Neural progenitor cell (in vitro differentiated cells): ENCODE measurements around the gene GDPD3. TPM values are rescaled to one million over a fixed set of nuclear protein-coding genes. Genes with fewer than 3 reads are reported as not detected.
"Not testable (repeated sequence)": the region's sequence is repeated elsewhere in the genome, so short reads cannot be mapped to it uniquely, and the experiment has no call there.

Source experiments
- DNase-seq: peaks from one replicate; pipeline ENCODE4 v3.0.0-alpha.2; 2016; ENCODE audit warnings: low spot score
- H2AFZ ChIP-seq: fragments of 200-600 bp; sonication (generic); replicated peaks from 2 replicates; pipeline ENCODE4 v1.6.1; 2016; ENCODE audit warnings: antibody characterized with exemption
- H3F3A ChIP-seq: fragments of 200-600 bp; sonication (generic); 2 replicates; pipeline ENCODE4 v1.6.1; 2016; ENCODE audit warnings: antibody characterized with exemption, low read depth
- H3K27ac ChIP-seq: fragments of 200-600 bp; sonication (generic); 2 replicates; pipeline ENCODE4 v1.5.1; 2016; ENCODE audit warnings: mild to moderate bottlenecking
- H3K27me3 ChIP-seq: fragments of 200-600 bp; sonication (generic); 2 replicates; pipeline ENCODE4 v1.6.1; 2016; ENCODE audit warnings: mild to moderate bottlenecking, moderate library complexity
- H3K36me3 ChIP-seq: fragments of 200-600 bp; sonication (generic); 2 replicates; pipeline ENCODE4 v1.5.1; 2016
- H3K4me1 ChIP-seq: fragments of 200-600 bp; sonication (generic); 2 replicates; pipeline ENCODE4 v1.6.1; 2016; ENCODE audit warnings: mixed run types
- H3K4me2 ChIP-seq: fragments of 200-600 bp; sonication (generic); 2 replicates; pipeline ENCODE4 v1.6.1; 2016
- H3K4me3 ChIP-seq: fragments of 200-600 bp; sonication (generic); 2 replicates; pipeline ENCODE4 v1.5.1; 2016
- H3K79me2 ChIP-seq: fragments of 200-600 bp; sonication (generic); 2 replicates; pipeline ENCODE4 v1.6.1; 2016; ENCODE audit warnings: low read depth
- H3K9ac ChIP-seq: fragments of 200-600 bp; sonication (generic); 2 replicates; pipeline ENCODE4 v1.6.1; 2016
- H3K9me3 ChIP-seq: fragments of 200-600 bp; sonication (generic); 2 replicates; pipeline ENCODE4 v1.5.1; 2016; ENCODE audit warnings: low read depth
- H4K20me1 ChIP-seq: fragments of 200-600 bp; sonication (generic); 2 replicates; pipeline ENCODE4 v1.6.1; 2016; ENCODE audit warnings: low read depth
- H3K27ac Mint-ChIP-seq: 3 replicates; pipeline ENCODE4 v1.8.0; 2021; ENCODE audit warnings: mixed read lengths
- H3K27me3 Mint-ChIP-seq: 2 replicates; pipeline ENCODE4 v1.8.0; 2022; ENCODE audit warnings: low read depth, mild to moderate bottlenecking, inconsistent platforms, moderate library complexity, mixed read lengths; ENCODE audit not compliant: insufficient read depth
- H3K36me3 Mint-ChIP-seq: 3 replicates; pipeline ENCODE4 v1.8.0; 2021; ENCODE audit warnings: mixed read lengths
- H3K4me1 Mint-ChIP-seq: 3 replicates; pipeline ENCODE4 v1.8.0; 2021; ENCODE audit warnings: mixed read lengths
- H3K4me3 Mint-ChIP-seq: 3 replicates; pipeline ENCODE4 v1.8.0; 2021; ENCODE audit warnings: mild to moderate bottlenecking, moderate library complexity, mixed read lengths
- H3K9me3 Mint-ChIP-seq: 3 replicates; pipeline ENCODE4 v1.8.0; 2020; ENCODE audit warnings: mixed read lengths
- EZH2 ChIP-seq: fragments of 200-600 bp; sonication (generic); IDR thresholded peaks from 2 replicates; pipeline ENCODE4 v1.6.1; 2017; ENCODE audit warnings: antibody characterized with exemption, mild to moderate bottlenecking, moderate library complexity
- EZH2phosphoT487 ChIP-seq: fragments of 200-600 bp; sonication (generic); IDR thresholded peaks from 2 replicates; pipeline ENCODE4 v1.6.1; 2017; ENCODE audit warnings: antibody characterized with exemption
- total RNA-seq: library from RNA; depleted of rRNA; stranded (reverse); fragments of >200 nt; gene quantifications from 2 replicates; pipeline ENCODE4 v1.2.3, GENCODE V29; 2015; ENCODE audit warnings: low replicate concordance
- TF ChIP-seq, protein P1 (sequence below): fragments of 200-600 bp; sonication (generic); IDR thresholded peaks from 2 replicates; pipeline ENCODE4 v1.5.1; 2017; ENCODE audit warnings: antibody characterized with exemption, mild to moderate bottlenecking

The GDPD3 gene
- total RNA-seq, 1 donor from 2014 or later, result 0.13 TPM

DNA sequence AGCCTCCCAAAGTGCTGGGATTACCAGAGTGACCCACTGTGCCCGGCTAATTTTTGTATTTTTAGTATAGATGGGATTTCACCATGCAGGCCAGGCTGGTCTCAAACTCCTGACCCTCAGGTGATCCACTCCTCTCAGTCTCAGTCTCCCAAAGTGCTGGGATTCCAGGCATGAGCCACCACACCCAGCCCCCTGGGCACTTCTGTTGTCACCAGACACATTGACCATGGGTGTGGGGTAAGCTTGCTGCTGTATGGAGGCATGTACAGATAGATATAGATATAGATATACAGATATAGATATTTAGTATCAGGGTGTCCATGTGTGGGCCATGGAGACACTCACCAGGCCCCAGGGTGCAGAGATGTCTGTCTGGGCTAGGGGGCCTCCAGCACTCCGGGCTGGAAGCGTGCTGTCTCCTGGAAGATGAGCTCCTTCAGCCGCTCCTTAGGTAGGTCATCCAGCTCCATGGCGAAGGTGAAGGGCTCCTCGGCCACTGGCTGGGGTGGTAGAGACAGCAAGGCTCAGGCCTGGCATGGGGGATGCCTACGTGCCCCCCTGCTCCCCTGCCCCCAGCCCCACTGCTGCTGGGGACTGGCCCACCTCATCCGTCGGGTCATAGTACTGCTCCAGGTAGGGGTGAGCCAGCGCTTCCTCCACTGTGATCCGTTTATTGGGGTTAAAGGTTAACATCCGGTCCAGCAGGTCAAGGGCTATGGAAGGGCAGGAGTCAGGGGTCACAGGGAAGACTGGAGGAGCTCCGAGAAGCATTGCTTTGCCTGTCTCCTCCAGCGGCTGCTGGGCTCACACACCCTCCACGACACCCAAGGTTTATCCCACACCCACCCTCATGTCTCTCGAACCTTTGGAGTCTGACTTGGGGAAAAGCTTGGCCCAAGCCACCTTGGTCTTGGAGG is 3.2 kb upstream of the GDPD3 start:
- Histone ChIP-seq H3K79me2 (no peaks in the 10 kb centered on the region), H3K9ac (no peak overlapping the region), H3K4me3 (no peak overlapping the region), H3K4me2 (no peak overlapping the region), H3K27me3 (no peaks in the 10 kb centered on the region), H2AFZ (no peak overlapping the region), H3K4me1 (no peaks in the 10 kb centered on the region), H3K27ac (no peak overlapping the region), H3K9me3 (no peaks in the 10 kb centered on the region), H4K20me1 (peaks cover 20% of the 10 kb centered on the region), H3F3A (peaks cover 24% of the 10 kb centered on the region), H3K36me3 (no peaks in the 10 kb centered on the region)
- Mint-ChIP-seq H3K4me1 (peaks cover 4% of the 10 kb centered on the region), H3K4me3 (no peak overlapping the region), H3K27ac (no peak overlapping the region), H3K9me3 (no peaks in the 10 kb centered on the region), H3K36me3 (peaks cover 13% of the 10 kb centered on the region), H3K27me3 (peaks cover 3% of the 10 kb centered on the region)
- DNase-seq, result no peak
- no peak for TF ChIP-seq EZH2

DNA sequence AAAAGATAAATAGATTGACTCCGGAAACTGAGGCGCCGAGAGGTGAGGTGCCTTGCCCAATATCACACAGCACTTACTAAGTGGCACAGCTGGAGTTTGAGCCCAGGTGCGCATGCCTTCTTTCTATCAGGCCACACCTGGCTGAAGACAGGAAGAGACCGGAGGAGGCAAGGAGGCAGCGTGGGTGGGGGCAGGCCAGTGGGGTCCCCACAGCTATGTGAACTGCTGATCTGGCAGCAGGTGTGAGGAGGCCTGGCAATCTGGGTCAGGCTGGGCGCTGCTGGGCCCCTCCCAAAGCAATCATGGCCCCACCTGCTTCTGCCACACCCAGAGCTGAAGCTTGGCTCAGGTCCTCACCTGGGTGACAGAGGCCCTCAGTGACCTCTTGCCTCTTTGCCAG is 1.9 kb upstream of the GDPD3 start:
- Histone ChIP-seq H3K27me3 (no peaks in the 10 kb centered on the region), H2AFZ (no peak overlapping the region), H3K9me3 (no peaks in the 10 kb centered on the region), H3K9ac (no peak overlapping the region), H3K79me2 (no peaks in the 10 kb centered on the region), H4K20me1 (peaks cover 29% of the 10 kb centered on the region), H3K27ac (no peak overlapping the region), H3K4me1 (no peaks in the 10 kb centered on the region), H3F3A (peaks cover 29% of the 10 kb centered on the region), H3K4me2 (no peak overlapping the region), H3K4me3 (no peak overlapping the region), H3K36me3 (no peaks in the 10 kb centered on the region)
- H3K4me3 Mint-ChIP-seq, result no peak overlapping the region
- H3K4me1 Mint-ChIP-seq, result peaks cover 5% of the 10 kb centered on the region
- TF ChIP-seq, protein P1, sequence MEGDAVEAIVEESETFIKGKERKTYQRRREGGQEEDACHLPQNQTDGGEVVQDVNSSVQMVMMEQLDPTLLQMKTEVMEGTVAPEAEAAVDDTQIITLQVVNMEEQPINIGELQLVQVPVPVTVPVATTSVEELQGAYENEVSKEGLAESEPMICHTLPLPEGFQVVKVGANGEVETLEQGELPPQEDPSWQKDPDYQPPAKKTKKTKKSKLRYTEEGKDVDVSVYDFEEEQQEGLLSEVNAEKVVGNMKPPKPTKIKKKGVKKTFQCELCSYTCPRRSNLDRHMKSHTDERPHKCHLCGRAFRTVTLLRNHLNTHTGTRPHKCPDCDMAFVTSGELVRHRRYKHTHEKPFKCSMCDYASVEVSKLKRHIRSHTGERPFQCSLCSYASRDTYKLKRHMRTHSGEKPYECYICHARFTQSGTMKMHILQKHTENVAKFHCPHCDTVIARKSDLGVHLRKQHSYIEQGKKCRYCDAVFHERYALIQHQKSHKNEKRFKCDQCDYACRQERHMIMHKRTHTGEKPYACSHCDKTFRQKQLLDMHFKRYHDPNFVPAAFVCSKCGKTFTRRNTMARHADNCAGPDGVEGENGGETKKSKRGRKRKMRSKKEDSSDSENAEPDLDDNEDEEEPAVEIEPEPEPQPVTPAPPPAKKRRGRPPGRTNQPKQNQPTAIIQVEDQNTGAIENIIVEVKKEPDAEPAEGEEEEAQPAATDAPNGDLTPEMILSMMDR, result no peak
- TF ChIP-seq EZH2 (no peak), EZH2phosphoT487 (no peak)
- no peak for DNase-seq
- peaks cover 6% of the 10 kb centered on the region for H3K27me3 Mint-ChIP-seq
- H3K9me3 Mint-ChIP-seq, result no peaks in the 10 kb centered on the region
- H3K36me3 Mint-ChIP-seq, result peaks cover 11% of the 10 kb centered on the region
- no peak overlapping the region for H3K27ac Mint-ChIP-seq

DNA sequence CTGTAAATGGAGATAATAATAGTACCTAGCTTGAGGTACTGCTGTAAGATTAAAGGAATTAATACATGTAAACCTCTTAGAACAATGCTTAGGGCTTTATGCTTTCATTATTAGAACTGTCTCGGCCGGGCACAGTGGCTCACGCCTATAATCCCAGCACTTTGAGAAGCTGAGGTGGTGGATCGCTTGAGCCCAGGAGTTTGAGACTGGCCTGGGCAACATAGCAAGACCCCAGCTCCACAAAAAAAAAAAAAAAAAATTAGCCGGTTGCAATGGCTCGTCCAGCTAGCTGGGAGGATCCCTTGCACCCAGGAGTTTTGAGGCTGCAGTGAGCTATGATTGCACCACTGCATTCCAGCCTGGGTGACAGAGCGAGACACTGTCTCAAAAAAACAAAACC is 1.5 kb upstream of the GDPD3 start:
- H2AFZ ChIP-seq, H3K79me2 ChIP-seq, H3K4me2 ChIP-seq, H3K36me3 ChIP-seq, H3K27ac Mint-ChIP-seq, H3K27ac ChIP-seq, H3K4me1 ChIP-seq, H3K4me3 ChIP-seq, H3K9me3 Mint-ChIP-seq, H3K9me3 ChIP-seq, H3K4me3 Mint-ChIP-seq, H3K4me1 Mint-ChIP-seq, H3K27me3 Mint-ChIP-seq, DNase-seq, H3K27me3 ChIP-seq, H3K9ac ChIP-seq: not testable (repeated sequence)
- H4K20me1 ChIP-seq, result peaks cover 33% of the 10 kb centered on the region
- peaks cover 33% of the 10 kb centered on the region for H3F3A ChIP-seq
- H3K36me3 Mint-ChIP-seq, result peaks cover 11% of the 10 kb centered on the region

DNA sequence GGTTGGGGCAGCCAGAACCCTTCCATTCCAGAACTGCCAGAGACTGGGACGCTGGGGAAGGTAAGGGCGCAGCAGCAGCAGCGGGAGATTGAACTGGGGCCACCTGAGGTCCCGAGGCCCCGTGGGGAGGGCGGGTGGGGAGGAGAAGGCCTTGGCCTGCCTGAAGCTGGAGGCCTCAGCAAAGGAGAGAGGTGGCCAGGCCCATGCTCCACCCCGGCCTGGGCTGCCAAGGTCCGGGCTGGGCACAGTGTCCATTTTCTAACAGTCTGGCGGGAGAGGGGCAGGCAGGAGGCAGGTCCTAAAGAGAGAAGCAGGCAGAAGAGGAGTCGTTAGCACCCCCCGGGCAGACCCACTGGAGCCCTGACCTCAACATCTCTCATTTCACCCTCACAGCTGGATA is 1.1 kb upstream of the GDPD3 start:
- Histone ChIP-seq H3K4me1 (no peaks in the 10 kb centered on the region), H3K4me2 (no peak overlapping the region), H3K9me3 (no peaks in the 10 kb centered on the region), H3K9ac (no peak overlapping the region), H4K20me1 (peaks cover 35% of the 10 kb centered on the region), H3K36me3 (no peaks in the 10 kb centered on the region), H2AFZ (no peak overlapping the region), H3F3A (peaks cover 37% of the 10 kb centered on the region), H3K79me2 (no peaks in the 10 kb centered on the region), H3K27me3 (no peaks in the 10 kb centered on the region), H3K27ac (peak overlapping the region; percentile 65), H3K4me3 (no peak overlapping the region)
- peaks cover 9% of the 10 kb centered on the region for H3K36me3 Mint-ChIP-seq
- H3K4me1 Mint-ChIP-seq, result peaks cover 5% of the 10 kb centered on the region
- no peak overlapping the region for H3K4me3 Mint-ChIP-seq
- peaks cover 6% of the 10 kb centered on the region for H3K27me3 Mint-ChIP-seq
- no peak for DNase-seq
- no peaks in the 10 kb centered on the region for H3K9me3 Mint-ChIP-seq
- TF ChIP-seq EZH2phosphoT487 (no peak), EZH2 (no peak)
- TF ChIP-seq, protein P1, result no peak
- no peak overlapping the region for H3K27ac Mint-ChIP-seq
